Stomach smooth muscle (tissue), 2 donors: ENCODE results near the gene VPS26A.

ENCODE experiments used
- H3K27ac ChIP-seq: one replicate; pipeline ENCODE4 v1.7.0; 2013; ENCODE audit warnings: mild to moderate bottlenecking, low read length, inconsistent platforms
- H3K27me3 ChIP-seq, 2 donors: one replicate each; pipeline ENCODE4 v1.7.0; 2013; ENCODE audit warnings: low read length in 2 of 2; ENCODE audit not compliant: insufficient read depth in 2 of 2, control insufficient read depth in 1 of 2
- H3K36me3 ChIP-seq, 2 donors: one replicate each; pipeline ENCODE4 v1.7.0; 2013; ENCODE audit warnings: low read length in 2 of 2; ENCODE audit not compliant: control insufficient read depth in 2 of 2, insufficient read depth in 2 of 2
- H3K4me1 ChIP-seq: one replicate; pipeline ENCODE4 v1.7.0; 2013; ENCODE audit warnings: low read length; ENCODE audit not compliant: control insufficient read depth, insufficient read depth
- H3K4me3 ChIP-seq, 2 donors: one replicate each; pipeline ENCODE4 v1.7.0; 2013; ENCODE audit warnings: low read length in 2 of 2
- H3K9ac ChIP-seq, 2 donors: one replicate each; pipeline ENCODE4 v1.7.0; 2013; ENCODE audit warnings: low read length in 2 of 2, mild to moderate bottlenecking in 1 of 2
- H3K9me3 ChIP-seq, 2 donors: one replicate each; pipeline ENCODE4 v1.7.0; 2013; ENCODE audit warnings: low read length in 2 of 2; ENCODE audit not compliant: control insufficient read depth in 2 of 2
- donor health status: healthy.
- donor health status: Pancreatic carcinoma.

Gene VPS26A

GRCh38 chr10:69089638-69090599, 34.1 kb upstream of the VPS26A start:
- Histone ChIP-seq H3K4me1 (no peaks in the 10 kb centered on the region), H3K27ac (no peak overlapping the region), H3K36me3 (no peaks in the 10 kb centered on the region), H3K9me3 (no peaks in the 10 kb centered on the region), H3K27me3 (peaks cover 0 to 2% of the 10 kb centered on the region in 2 donors), H3K4me3 (peak overlapping the region in 1 of 2 donors; percentile 5), H3K9ac (no peak overlapping the region)

- no peaks in the 10 kb centered on the region for H3K27me3 ChIP-seq
- no peak overlapping the region for H3K9ac ChIP-seq
- no peaks in the 10 kb centered on the region for H3K36me3 ChIP-seq
- no peak overlapping the region for H3K4me3 ChIP-seq
- no peak overlapping the region for H3K27ac ChIP-seq
- H3K4me1 ChIP-seq, result no peaks in the 10 kb centered on the region
- no peaks in the 10 kb centered on the region for H3K9me3 ChIP-seq
Measured at GRCh38 chr10:69090685-69091084, 33.3 kb upstream of the VPS26A start.

GRCh38 chr10:69091143-69091651, 32.8 kb upstream of the VPS26A start:
- Histone ChIP-seq H3K9ac (no peak overlapping the region), H3K36me3 (no peaks in the 10 kb centered on the region), H3K27me3 (no peaks in the 10 kb centered on the region), H3K9me3 (no peaks in the 10 kb centered on the region), H3K27ac (no peak overlapping the region), H3K4me1 (no peaks in the 10 kb centered on the region), H3K4me3 (no peak overlapping the region)

- H3K27ac ChIP-seq, result no peak overlapping the region
- H3K9ac ChIP-seq, result no peak overlapping the region
- no peaks in the 10 kb centered on the region for H3K4me1 ChIP-seq
- H3K9me3 ChIP-seq, result no peaks in the 10 kb centered on the region
- H3K4me3 ChIP-seq, result no peak overlapping the region
- H3K27me3 ChIP-seq, result no peaks in the 10 kb centered on the region
- no peaks in the 10 kb centered on the region for H3K36me3 ChIP-seq
Measured at GRCh38 chr10:69092959-69093850, 30.8 kb upstream of the VPS26A start.

- H3K9ac ChIP-seq, result no peak overlapping the region
- H3K4me3 ChIP-seq, result no peak overlapping the region
- H3K4me1 ChIP-seq, result no peaks in the 10 kb centered on the region
- H3K27me3 ChIP-seq, result no peaks in the 10 kb centered on the region
- H3K9me3 ChIP-seq, result no peaks in the 10 kb centered on the region
- H3K36me3 ChIP-seq, result no peaks in the 10 kb centered on the region
- no peak overlapping the region for H3K27ac ChIP-seq
Measured at GRCh38 chr10:69093933-69094332, 30.0 kb upstream of the VPS26A start.

- no peaks in the 10 kb centered on the region for H3K27me3 ChIP-seq
- H3K4me3 ChIP-seq, result no peak overlapping the region
- no peak overlapping the region for H3K27ac ChIP-seq
- H3K9me3 ChIP-seq, result no peaks in the 10 kb centered on the region
- H3K9ac ChIP-seq, result no peak overlapping the region
- no peaks in the 10 kb centered on the region for H3K4me1 ChIP-seq
- H3K36me3 ChIP-seq, result no peaks in the 10 kb centered on the region
Measured at GRCh38 chr10:69096045-69096444, 27.9 kb upstream of the VPS26A start.

GRCh38 chr10:69097729-69098128, 26.2 kb upstream of the VPS26A start:
- Histone ChIP-seq H3K27ac (no peak overlapping the region), H3K36me3 (no peaks in the 10 kb centered on the region), H3K4me3 (no peak overlapping the region), H3K27me3 (peaks cover 0 to 5% of the 10 kb centered on the region in 2 donors), H3K4me1 (no peaks in the 10 kb centered on the region), H3K9me3 (no peaks in the 10 kb centered on the region), H3K9ac (no peak overlapping the region)

- Histone ChIP-seq H3K27ac (no peak overlapping the region), H3K4me3 (no peak overlapping the region), H3K9ac (no peak overlapping the region), H3K36me3 (no peaks in the 10 kb centered on the region), H3K27me3 (peaks cover 0 to 5% of the 10 kb centered on the region in 2 donors), H3K4me1 (no peaks in the 10 kb centered on the region), H3K9me3 (no peaks in the 10 kb centered on the region)
Measured at GRCh38 chr10:69100136-69100872, 23.7 kb upstream of the VPS26A start.

- no peaks in the 10 kb centered on the region for H3K36me3 ChIP-seq
- no peak overlapping the region for H3K27ac ChIP-seq
- H3K9me3 ChIP-seq, result no peaks in the 10 kb centered on the region
- H3K27me3 ChIP-seq, result peaks cover 0 to 5% of the 10 kb centered on the region in 2 donors
- no peak overlapping the region for H3K9ac ChIP-seq
- H3K4me3 ChIP-seq, result no peak overlapping the region
- H3K4me1 ChIP-seq, result no peaks in the 10 kb centered on the region
Measured at GRCh38 chr10:69101451-69102095, 22.4 kb upstream of the VPS26A start.

GRCh38 chr10:69102440-69102839, 21.5 kb upstream of the VPS26A start:
- H3K36me3 ChIP-seq, result no peaks in the 10 kb centered on the region
- no peak overlapping the region for H3K9ac ChIP-seq
- no peaks in the 10 kb centered on the region for H3K9me3 ChIP-seq
- H3K4me3 ChIP-seq, result no peak overlapping the region
- no peak overlapping the region for H3K27ac ChIP-seq
- H3K27me3 ChIP-seq, result peaks cover 0 to 5% of the 10 kb centered on the region in 2 donors
- no peaks in the 10 kb centered on the region for H3K4me1 ChIP-seq
